ENCODE results near the gene LETM1.

DNA sequence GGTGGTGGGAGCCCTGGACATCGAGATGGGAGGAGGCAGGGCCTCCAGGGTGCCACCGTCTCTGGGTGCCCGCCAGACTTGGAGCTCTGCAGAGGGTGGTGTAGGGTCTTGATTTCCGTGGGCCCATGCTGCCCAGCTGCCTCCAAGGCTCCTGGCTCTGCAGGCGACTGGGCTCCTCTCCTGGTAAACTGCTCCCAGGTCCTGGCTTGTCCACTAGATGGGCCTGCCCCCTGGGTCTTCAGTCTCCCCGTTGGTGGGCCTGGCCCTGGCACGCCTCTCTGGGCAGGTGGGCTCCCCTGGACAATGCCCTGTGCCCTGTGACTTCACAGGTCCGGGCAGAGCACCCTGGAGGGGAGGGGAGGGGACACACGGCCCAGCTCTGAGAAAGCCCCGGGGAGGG is 55.2 kb downstream of the LETM1 start:
- TF ChIP-seq, protein P1, sequence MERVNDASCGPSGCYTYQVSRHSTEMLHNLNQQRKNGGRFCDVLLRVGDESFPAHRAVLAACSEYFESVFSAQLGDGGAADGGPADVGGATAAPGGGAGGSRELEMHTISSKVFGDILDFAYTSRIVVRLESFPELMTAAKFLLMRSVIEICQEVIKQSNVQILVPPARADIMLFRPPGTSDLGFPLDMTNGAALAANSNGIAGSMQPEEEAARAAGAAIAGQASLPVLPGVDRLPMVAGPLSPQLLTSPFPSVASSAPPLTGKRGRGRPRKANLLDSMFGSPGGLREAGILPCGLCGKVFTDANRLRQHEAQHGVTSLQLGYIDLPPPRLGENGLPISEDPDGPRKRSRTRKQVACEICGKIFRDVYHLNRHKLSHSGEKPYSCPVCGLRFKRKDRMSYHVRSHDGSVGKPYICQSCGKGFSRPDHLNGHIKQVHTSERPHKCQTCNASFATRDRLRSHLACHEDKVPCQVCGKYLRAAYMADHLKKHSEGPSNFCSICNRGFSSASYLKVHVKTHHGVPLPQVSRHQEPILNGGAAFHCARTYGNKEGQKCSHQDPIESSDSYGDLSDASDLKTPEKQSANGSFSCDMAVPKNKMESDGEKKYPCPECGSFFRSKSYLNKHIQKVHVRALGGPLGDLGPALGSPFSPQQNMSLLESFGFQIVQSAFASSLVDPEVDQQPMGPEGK (CRISPR knock-in tag; IDR thresholded peaks at IDR 0.05; ENCODE audit: borderline replicate concordance), result no peak
- TF ChIP-seq ARNTL (CRISPR knock-in tag; IDR thresholded peaks at IDR 0.05; ENCODE audit: borderline replicate concordance, low read depth) (no peak), GLIS3 (CRISPR knock-in tag; IDR thresholded peaks at IDR 0.05) (no peak), ESRRG (CRISPR knock-in tag; IDR thresholded peaks at IDR 0.05) (no peak)
- TF ChIP-seq, protein P2, sequence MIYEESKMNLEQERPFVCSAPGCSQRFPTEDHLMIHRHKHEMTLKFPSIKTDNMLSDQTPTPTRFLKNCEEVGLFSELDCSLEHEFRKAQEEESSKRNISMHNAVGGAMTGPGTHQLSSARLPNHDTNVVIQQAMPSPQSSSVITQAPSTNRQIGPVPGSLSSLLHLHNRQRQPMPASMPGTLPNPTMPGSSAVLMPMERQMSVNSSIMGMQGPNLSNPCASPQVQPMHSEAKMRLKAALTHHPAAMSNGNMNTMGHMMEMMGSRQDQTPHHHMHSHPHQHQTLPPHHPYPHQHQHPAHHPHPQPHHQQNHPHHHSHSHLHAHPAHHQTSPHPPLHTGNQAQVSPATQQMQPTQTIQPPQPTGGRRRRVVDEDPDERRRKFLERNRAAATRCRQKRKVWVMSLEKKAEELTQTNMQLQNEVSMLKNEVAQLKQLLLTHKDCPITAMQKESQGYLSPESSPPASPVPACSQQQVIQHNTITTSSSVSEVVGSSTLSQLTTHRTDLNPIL (CRISPR knock-in tag; IDR thresholded peaks at IDR 0.05; ENCODE audit: low read depth), result no peak

Measured in SK-N-SH treated with all-trans-retinoic acid at 6 μM for 48 hours (cell line).